Skeletal muscle cell (primary cell): Measurements from ENCODE around the gene GTPBP10.
"Not testable (repeated sequence)": the region's sequence is repeated elsewhere in the genome, so short reads cannot be mapped to it uniquely, and the experiment has no call there.

Experiments used
- DNase-seq: peaks from one replicate; pipeline ENCODE4 v3.0.0-alpha.2; 2010; ENCODE audit warnings: low read depth
- H3K4me3 ChIP-seq: 2 replicates; pipeline ENCODE4 v1.5.1; 2011; ENCODE audit warnings: low read depth, mild to moderate bottlenecking, control low read depth, low read length, moderate library complexity

The GTPBP10 gene

GRCh38 chr7:90346336-90347125, at the start of gene GTPBP10:
GTPBP10 (plus strand) TSS chr7:90346716; CDS start chr7:90346742, 26 bp downstream.
- DNase-seq = peak; percentile 88
- H3K4me3 ChIP-seq = peak within 1 kb of the TSS; percentile 90

- no peak overlapping the region for H3K4me3 ChIP-seq
- peak; percentile 42 for DNase-seq
Observed at GRCh38 chr7:90298145-90299038, 48.1 kb upstream of the GTPBP10 start.

DNA sequence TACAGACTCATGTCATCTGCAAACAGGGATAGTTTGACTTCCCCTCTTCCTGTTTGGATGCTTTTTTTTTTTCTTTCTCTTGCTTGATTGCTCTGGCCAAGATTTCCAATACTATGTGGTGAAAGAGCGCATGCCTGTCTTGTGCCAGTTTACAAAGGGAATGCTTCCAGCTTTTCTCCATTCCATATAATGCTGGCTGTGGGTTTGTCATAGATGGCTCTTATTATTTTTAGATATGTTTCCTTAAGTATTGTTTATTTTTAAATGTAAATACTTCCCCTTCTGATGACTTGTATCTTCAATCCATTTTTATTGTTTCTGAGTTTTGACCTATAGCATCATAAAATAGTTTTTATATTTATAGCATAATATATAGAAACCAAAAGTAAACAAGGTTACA, 43.3 kb upstream of the GTPBP10 start:
- DNase-seq = no peak
- H3K4me3 ChIP-seq = no peak overlapping the region

DNA sequence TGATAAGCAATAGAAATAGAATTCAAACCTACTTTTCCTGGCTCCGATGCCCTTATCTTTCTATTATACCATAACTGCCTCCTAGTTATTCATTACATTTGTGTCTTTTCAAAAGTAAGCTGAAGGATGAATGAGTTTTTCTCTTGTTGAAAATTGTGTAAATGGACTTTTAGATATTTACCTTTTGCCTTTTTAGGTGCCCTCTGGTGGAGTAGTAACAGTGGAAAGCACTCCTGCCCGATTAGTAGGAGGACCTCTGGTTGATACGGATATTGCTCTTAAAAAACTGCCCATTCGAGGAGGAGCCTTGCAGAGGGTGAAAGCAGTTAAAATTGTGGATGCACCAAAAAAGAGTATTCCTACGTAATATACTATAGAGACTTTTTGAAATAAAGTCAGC, 36.6 kb upstream of the GTPBP10 start:
- no peak for DNase-seq
- no peak overlapping the region for H3K4me3 ChIP-seq

- DNase-seq = no peak
- H3K4me3 ChIP-seq = no peak overlapping the region
Observed at GRCh38 chr7:90311175-90311574, 35.3 kb upstream of the GTPBP10 start.

DNA sequence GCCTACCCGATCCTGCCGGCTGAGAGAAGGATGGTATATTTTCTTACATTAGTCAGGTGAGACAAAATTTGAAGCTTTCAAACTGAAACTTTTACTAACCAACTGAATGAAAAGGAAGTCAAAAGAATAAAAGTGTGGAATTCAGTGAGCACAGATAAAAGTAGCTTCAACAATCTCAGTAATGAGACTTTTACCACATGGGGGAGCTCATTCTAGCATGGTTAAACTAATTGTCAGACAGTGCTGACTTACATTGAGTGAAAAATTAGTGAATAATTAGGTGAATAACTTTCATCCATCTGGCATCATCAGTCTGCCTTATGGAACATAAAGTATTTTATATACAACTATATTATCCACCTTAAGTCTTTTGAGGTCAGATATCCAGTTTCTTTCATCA, 33.8 kb upstream of the GTPBP10 start:
- no peak overlapping the region for H3K4me3 ChIP-seq
- no peak for DNase-seq

- no peak for DNase-seq
- no peak overlapping the region for H3K4me3 ChIP-seq
Observed at GRCh38 chr7:90313907-90314306, 32.6 kb upstream of the GTPBP10 start.

- DNase-seq = no peak
- no peak overlapping the region for H3K4me3 ChIP-seq
Observed at GRCh38 chr7:90320014-90320413, 26.5 kb upstream of the GTPBP10 start.

GRCh38 chr7:90320418-90320800, 26.1 kb upstream of the GTPBP10 start:
- peak overlapping the region; percentile 52 for H3K4me3 ChIP-seq
- no peak for DNase-seq

GRCh38 chr7:90320801-90321494, 25.6 kb upstream of the GTPBP10 start, which contains the start of gene FAM237B:
FAM237B (minus strand) TSS chr7:90321304; CDS start chr7:90319748, 1,556 bp downstream.
- DNase-seq = no peak

GRCh38 chr7:90322837-90323236, 23.7 kb upstream of the GTPBP10 start:
- DNase-seq = no peak
- no peak overlapping the region for H3K4me3 ChIP-seq

More at GRCh38 chr7:90320801-90321494, 25.6 kb upstream of the GTPBP10 start, which contains the start of gene FAM237B:
- peak within 1 kb of the TSS; percentile 52 for H3K4me3 ChIP-seq

GRCh38 chr7:90326500-90326899, 20.0 kb upstream of the GTPBP10 start:
- DNase-seq = no peak
- no peak overlapping the region for H3K4me3 ChIP-seq

- no peak for DNase-seq
- no peak overlapping the region for H3K4me3 ChIP-seq
Observed at GRCh38 chr7:90334193-90334843, 12.2 kb upstream of the GTPBP10 start.

- H3K4me3 ChIP-seq, DNase-seq: not testable (repeated sequence)
Observed at GRCh38 chr7:90334926-90335325, 11.6 kb upstream of the GTPBP10 start.

DNA sequence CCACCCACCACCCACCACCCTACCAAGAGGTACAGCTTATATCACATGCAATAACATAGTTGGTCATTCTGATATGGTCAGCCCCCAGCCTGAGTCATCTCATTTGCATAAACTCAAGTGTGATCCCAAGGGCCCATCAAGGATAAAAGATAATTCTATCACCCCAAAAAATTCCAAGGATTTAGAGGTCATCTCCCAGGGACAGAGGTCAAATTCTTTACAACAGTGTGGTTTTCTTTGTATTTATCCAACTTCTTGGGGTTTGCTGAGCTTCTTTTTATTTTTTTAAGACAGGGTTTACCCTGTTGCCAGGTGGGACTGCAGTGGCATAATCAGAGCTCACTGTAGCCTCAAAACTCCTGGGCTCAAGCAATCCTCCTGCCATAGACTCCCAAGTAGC, 9.4 kb upstream of the GTPBP10 start:
- no peak overlapping the region for H3K4me3 ChIP-seq
- DNase-seq = no peak

- DNase-seq = no peak
- H3K4me3 ChIP-seq = no peak overlapping the region
Observed at GRCh38 chr7:90345016-90345415, 1.5 kb upstream of the GTPBP10 start.

- DNase-seq = no peak
- H3K4me3 ChIP-seq = peak overlapping the region; percentile 90
Observed at GRCh38 chr7:90345595-90346335, 751 bp upstream of the GTPBP10 start.

DNA sequence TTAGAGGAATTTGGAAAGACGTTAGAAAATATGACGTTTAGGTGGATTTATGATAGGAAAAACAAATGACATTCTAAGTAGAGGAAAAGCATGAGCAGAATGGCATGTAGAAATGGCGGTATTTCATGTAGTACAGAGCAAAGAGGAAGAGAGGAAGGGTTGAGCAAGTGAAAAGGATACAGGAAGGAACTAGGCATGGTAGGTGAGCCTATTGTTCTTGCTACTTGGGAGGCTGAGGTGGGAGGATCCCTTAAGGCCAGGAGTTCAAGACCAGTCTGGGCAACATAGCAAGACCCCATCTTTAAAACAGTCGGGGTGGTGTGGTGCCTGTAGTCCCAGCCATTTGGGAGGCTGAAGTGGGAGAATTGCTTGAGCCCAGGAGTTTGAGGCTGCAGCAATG, 1.2 kb downstream of the GTPBP10 start:
- no peak for DNase-seq
- no peak overlapping the region for H3K4me3 ChIP-seq

DNA sequence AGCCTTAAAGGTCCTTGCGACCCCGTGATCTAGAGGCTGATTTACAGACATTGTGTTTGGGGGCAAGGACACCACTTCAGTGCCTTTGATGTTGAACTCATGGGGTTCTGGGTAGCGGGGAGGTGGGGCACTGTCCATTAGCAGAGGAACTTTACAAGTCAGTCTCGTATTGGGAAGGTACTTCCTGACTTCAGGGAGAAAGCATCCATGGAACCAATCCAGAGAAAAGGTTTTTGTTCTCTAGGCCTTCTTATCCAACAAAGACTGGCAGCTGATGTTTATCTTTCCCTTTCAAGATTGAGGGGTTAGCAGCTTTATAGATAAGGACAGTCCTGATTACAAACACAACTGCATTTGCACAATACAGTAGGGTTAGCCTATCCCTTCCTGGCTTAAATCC, 2.8 kb downstream of the GTPBP10 start:
- DNase-seq = no peak
- H3K4me3 ChIP-seq = no peak overlapping the region
